Dedifferentiated amniotic fluid mesenchymal stem cell (primary cell): ENCODE measurements around the gene NLRC5.
"Not testable (repeated sequence)": the region's sequence is repeated elsewhere in the genome, so short reads cannot be mapped to it uniquely, and the experiment has no call there.

ENCODE experiments used
- DNase-seq: peaks from one replicate; pipeline ENCODE4 v3.0.0-alpha.2; 2016; ENCODE audit errors: extremely low spot score

The NLRC5 gene

DNA sequence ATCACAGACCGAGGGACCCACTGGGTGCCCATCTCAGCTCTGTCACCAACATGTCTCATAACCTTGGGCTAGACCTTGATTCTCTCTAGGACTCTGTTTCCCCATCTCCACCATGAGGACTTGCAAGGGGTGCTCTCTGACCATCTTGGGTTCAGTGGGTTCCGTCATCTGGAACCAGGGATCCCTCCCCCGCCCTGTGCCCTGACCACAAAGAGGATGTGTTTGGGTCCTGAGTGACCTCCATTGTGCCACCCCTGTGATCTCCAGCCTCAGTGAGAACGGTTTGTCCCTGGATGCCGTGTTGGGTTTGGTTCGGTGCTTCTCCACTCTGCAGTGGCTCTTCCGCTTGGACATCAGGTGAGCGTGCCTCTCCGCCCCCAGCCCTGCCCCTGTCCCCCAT, 53.9 kb downstream of the NLRC5 start:
- DNase-seq: no peak

DNA sequence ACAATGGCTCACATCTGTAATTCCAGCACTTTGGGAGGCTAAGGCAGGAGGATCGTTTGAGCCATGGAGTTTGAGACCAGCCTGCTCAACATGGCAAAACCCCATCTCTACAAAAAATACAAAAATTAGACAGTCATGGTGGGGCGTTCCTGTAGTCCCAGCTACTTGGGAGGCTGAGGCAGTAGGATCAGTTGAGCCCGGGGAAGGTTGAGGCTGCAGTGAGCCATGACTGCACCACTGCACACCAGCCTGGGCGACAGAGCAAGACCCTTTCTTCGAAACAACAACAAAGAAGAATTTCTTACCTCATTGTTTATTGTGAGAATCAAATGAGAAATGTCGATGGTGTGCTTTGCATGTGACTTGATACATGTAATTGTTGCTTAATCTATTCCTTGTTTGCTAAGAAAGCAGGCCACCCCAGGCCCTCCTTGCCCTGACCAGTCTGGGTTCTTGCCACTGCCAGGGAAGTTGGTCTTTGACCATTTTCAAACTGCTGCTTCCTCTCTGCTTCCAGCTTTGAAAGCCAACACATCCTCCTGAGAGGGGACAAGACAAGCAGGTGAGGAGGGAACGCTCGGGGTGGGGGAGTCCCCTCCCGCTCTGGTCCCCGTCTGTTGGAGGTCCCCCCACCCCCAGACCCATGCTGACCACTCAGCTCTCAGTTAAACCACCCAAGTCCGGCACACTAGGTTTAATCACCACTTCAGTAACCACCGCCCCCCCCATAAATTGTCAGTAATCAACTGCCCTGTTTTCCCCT, 55.8 kb downstream of the NLRC5 start:
- DNase-seq: no peak

- peak; percentile 53 for DNase-seq
These were observed 56.5 kb downstream of the NLRC5 start for GRCh38 chr16:57045694-57046381.

GRCh38 chr16:57048095-57048494, 58.7 kb downstream of the NLRC5 start:
- DNase-seq: no peak

GRCh38 chr16:57049678-57050077, 60.3 kb downstream of the NLRC5 start:
- no peak for DNase-seq

DNA sequence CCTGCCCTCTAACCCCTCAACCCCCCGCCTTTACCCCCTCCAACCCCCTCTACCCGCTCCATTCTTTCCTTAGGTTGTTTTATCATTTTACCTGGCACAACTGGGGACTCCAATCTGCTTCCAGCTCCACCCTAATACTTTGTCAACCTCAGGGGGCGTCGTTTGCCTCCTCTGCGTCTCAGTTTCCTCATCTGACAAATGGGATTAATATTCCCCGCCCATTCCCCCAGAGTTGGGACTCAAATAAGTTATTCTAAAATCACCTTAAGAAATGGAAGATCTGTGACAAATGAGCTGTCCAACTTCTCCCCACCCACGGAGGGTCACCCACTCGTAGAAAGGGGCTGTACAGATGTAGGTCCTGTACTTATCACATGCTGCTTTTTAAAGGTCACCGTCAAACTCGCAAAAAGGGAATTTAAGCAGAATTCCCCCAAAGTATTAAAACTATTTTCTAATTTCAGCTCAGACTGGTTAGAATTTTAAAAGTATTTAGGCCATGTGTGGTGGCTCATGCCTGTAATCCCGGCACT, 62.4 kb downstream of the NLRC5 start:
- no peak for DNase-seq

DNA sequence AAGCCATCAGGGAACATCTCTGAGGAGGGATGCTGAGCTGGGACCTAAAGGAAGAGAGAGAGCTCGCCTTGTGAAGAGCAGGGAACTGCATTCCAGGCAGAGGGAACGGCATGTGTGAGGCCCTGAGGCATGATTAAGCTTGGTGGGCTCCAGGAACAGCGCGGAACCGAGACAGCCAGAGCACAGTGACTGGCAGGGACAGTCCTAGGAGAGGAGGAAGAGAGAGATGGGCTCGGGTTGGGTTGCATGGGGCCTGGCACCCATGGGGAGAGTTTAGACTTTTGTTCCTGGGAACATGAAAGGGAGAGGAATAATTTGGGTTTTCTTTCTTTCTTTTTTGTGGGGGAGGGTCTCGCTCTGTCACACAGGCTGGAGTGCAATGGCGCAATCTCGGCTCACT, 63.8 kb downstream of the NLRC5 start:
- no peak for DNase-seq

GRCh38 chr16:57054338-57054737, 65.0 kb downstream of the NLRC5 start:
- no peak for DNase-seq

- no peak for DNase-seq
These were observed 65.4 kb downstream of the NLRC5 start for GRCh38 chr16:57054771-57055170.

DNA sequence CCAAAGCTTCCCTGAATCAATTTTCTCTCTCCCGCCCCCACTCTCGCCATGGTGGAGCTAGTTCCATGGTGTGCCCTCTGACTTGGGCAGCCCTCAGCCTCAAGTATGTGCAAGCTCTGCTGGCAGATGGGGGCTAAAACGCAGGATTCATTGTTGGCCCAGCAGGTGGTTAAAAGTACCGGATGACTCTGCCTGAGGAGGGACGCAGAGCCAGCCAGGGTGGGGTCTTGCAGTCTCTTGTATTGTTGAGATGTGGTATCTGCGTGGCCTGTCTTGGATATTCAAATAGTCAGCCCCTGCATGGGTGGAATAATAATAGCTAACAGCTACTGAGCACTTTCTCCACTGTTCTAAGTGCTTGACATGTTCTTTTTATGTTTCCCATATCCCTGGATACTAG, 66.3 kb downstream of the NLRC5 start:
- no peak for DNase-seq

DNA sequence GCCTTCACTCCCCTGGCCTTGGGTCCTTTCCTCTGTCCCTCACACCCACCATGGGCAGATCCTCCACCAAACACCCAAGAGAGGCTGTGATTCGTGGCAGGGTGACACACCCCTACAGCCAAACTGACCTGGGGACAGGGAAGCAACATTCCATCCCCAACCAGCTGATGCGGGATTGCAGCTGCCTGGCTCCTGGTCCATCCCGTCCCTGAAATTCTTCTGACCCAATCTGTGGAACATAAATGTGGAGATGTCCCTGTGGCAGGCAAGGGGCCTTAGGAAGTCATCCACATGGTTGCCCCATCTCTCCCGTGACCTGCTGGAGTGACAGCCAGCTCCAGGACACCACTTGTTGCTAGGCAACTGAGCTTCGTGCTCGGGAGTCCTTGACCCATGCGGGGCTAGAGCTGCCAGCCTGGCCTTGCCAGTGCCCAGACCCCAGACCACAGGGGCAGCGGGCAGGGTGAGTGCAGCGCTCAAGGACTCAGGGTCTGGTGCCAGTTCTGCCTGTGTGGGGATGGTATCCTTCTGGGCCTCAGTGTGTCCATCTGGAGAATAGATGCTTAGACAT, 69.0 kb downstream of the NLRC5 start:
- DNase-seq: no peak

- DNase-seq: no peak
These were observed 71.1 kb downstream of the NLRC5 start for GRCh38 chr16:57060323-57061083.

- peak; percentile 21 for DNase-seq
These were observed 71.9 kb downstream of the NLRC5 start for GRCh38 chr16:57061084-57061905.

DNA sequence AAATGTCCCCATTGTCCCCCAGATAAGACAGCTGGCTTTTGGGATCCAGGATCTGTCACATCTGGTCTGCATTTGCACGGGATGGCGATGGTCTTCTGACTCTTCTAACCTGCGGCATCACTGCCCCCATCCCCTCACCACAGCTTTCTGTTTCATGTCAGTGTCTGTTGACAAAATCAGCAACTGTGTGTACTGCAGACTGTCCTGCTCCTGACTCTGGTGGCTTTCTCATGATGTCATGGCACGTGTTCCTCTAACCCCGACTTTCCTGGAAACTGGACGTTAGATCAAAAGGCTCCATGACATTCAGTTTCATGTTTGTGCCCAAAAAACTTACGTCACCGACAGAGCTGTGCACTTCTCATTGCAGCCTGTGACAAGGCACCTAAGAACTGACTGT, 73.0 kb downstream of the NLRC5 start:
- DNase-seq: no peak

DNA sequence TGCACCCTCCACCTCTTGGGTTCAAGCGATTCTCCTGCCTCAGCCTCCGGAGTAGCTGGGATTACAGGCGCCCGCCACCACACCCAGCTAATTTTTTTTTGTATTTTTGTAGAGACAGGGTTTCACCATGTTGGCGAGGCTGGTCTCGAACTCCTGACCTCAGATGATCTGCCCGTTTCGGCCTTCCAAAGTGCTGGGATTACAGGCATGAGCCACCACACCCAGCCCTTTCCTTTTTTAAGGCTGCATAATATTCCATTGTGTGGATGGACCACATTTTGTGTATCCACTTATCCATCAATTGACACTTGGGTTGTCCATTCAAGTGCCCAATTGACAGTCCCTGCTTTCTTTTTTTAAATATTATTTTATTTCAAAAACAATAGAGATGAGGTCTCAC, 73.8 kb downstream of the NLRC5 start:
- not testable (repeated sequence) for DNase-seq

- DNase-seq: no peak
These were observed 75.6 kb downstream of the NLRC5 start for GRCh38 chr16:57064995-57065394.

- DNase-seq: no peak
These were observed 77.3 kb downstream of the NLRC5 start for GRCh38 chr16:57066625-57067024.

DNA sequence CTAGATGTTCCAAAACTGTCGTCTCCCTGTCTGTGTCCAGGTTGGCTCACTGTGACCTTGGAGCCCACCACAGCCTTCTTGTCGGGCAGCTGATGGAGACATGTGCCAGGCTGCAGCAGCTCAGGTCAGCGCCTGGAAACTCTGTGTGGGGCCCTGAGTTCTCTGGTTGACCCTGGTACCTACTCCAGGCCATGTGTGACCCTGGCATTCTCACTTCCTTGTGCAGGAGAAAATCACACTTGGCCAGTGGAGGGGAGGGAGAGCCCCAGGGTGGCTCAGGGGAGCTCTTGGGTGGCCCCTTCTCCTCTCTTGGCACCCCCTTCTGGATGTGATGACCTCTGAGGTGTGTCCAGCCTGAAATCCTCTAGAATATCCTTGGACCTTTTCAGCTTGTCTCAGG, 78.0 kb downstream of the NLRC5 start:
- DNase-seq: no peak

DNA sequence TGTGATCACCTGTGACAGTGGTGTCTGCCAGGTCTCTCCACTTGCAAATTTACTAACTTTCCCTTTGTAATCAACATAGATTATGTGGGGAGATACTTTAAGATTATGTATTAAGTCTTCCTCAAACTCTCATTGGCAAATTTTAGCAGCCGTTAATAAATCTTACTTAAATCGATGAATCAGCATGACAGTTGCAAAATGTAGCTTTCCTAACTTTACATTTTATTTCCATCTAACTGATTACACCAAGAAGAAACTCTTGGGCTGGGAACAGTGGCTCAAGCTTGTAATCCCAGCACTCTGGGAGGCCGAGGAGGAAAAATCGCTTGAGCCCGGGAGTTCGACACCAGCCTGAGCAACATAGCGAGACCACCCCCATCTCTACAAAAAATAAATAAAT, 79.7 kb downstream of the NLRC5 start:
- DNase-seq: no peak

GRCh38 chr16:57069635-57070370, 80.4 kb downstream of the NLRC5 start:
- DNase-seq: no peak

- no peak for DNase-seq
These were observed 81.1 kb downstream of the NLRC5 start for GRCh38 chr16:57070424-57070823.
